Measurements from ENCODE around the gene MKX. TPM values are rescaled to one million over a fixed set of nuclear protein-coding genes. Genes with fewer than 3 reads are reported as not detected.

MKX gene
- total RNA-seq, 1 experiment from 2014 or later: not detected

GRCh38 chr10:27715505-27715904 lies 30.1 kb downstream of the MKX start:
- in situ Hi-C loops (cut with HindIII; ENCODE audit: low pct_unique_long_range_greater_than_20kb, low sequenced_read_pairs) (no loop called here), intact Hi-C loops (cut with micrococcal nuclease; ENCODE audit: unreplicated experiment) (no loop called here)
- no peaks in the 10 kb centered on the region for H3K9me3 ChIP-seq (ENCODE audit: control insufficient read depth, insufficient read depth, low read depth, low read length)
- no peak overlapping the region for H3K4me3 ChIP-seq (ENCODE audit: low read depth in 2 of 2, low read length in 2 of 2)
- no TSS peak for BruUV-seq (replicated peaks)
- TF ChIP-seq SIN3A (IDR thresholded peaks at IDR 0.05; ENCODE audit: borderline replicate concordance, insufficient read depth, low read depth, low read length) (no peak), REST (IDR thresholded peaks at IDR 0.05; ENCODE audit: insufficient read depth in 1 of 2, low read depth in 2 of 2, low read length in 1 of 2) (no peak), TCF7L2 (IDR thresholded peaks at IDR 0.05; ENCODE audit: low read depth, low read length) (no peak), POLR2AphosphoS5 (IDR thresholded peaks at IDR 0.05; ENCODE audit: low read depth, low read length) (no peak), CTCF (IDR thresholded peaks at IDR 0.05) (no peak)
- CTCF ChIA-PET: no interaction called here
- POLR2A ChIA-PET: no interaction called here
- H3K4me1 ChIP-seq (ENCODE audit: control insufficient read depth, insufficient read depth, low read length): no peaks in the 10 kb centered on the region
- H3K36me3 ChIP-seq (ENCODE audit: control insufficient read depth, insufficient read depth, low read length): no peaks in the 10 kb centered on the region
- H3K27ac ChIP-seq (ENCODE audit: low read length): no peak overlapping the region
- DNase-seq (ENCODE audit: low read depth, low spot score): no peak
- ATAC-seq: no peak
- H3K27me3 ChIP-seq (ENCODE audit: control insufficient read depth, insufficient read depth, low read length): no peaks in the 10 kb centered on the region; the same call in 1 of the 2 replicates

- DNase-seq (ENCODE audit: low read depth, low spot score) (no peak), ATAC-seq (no peak)
- POLR2A ChIA-PET: no interaction called here
- intact Hi-C loops (cut with micrococcal nuclease; ENCODE audit: unreplicated experiment) (no loop called here), in situ Hi-C loops (cut with HindIII; ENCODE audit: low pct_unique_long_range_greater_than_20kb, low sequenced_read_pairs) (no loop called here)
- BruUV-seq (replicated peaks): no TSS peak
- H3K4me1 ChIP-seq (ENCODE audit: control insufficient read depth, insufficient read depth, low read length): no peaks in the 10 kb centered on the region
- no peak overlapping the region for H3K27ac ChIP-seq (ENCODE audit: low read length)
- no peaks in the 10 kb centered on the region for H3K9me3 ChIP-seq (ENCODE audit: control insufficient read depth, insufficient read depth, low read depth, low read length)
- CTCF ChIA-PET: no interaction called here
- TF ChIP-seq SIN3A (IDR thresholded peaks at IDR 0.05; ENCODE audit: borderline replicate concordance, insufficient read depth, low read depth, low read length) (no peak), POLR2AphosphoS5 (IDR thresholded peaks at IDR 0.05; ENCODE audit: low read depth, low read length) (no peak), TCF7L2 (IDR thresholded peaks at IDR 0.05; ENCODE audit: low read depth, low read length) (no peak), REST (IDR thresholded peaks at IDR 0.05; ENCODE audit: insufficient read depth in 1 of 2, low read depth in 2 of 2, low read length in 1 of 2) (no peak), CTCF (IDR thresholded peaks at IDR 0.05) (no peak)
- H3K27me3 ChIP-seq (ENCODE audit: control insufficient read depth, insufficient read depth, low read length): no peaks in the 10 kb centered on the region; the same call in 1 of the 2 replicates
- H3K4me3 ChIP-seq (ENCODE audit: low read depth in 2 of 2, low read length in 2 of 2): no peak overlapping the region
- H3K36me3 ChIP-seq (ENCODE audit: control insufficient read depth, insufficient read depth, low read length): no peaks in the 10 kb centered on the region
Observed at GRCh38 chr10:27714349-27714748, 31.3 kb downstream of the MKX start.

Data from Panc1 (cell line).